Smooth muscle cell of the brain vasculature (primary cell): Measurements from ENCODE around the gene ZNRF3.
"Not testable (repeated sequence)": the region's sequence is repeated elsewhere in the genome, so short reads cannot be mapped to it uniquely, and the experiment has no call there.

Experiments used
- DNase-seq: peaks from one replicate; pipeline ENCODE4 v3.0.0-alpha.2; 2012; ENCODE audit warnings: low read depth, low spot score

ZNRF3 gene

DNA sequence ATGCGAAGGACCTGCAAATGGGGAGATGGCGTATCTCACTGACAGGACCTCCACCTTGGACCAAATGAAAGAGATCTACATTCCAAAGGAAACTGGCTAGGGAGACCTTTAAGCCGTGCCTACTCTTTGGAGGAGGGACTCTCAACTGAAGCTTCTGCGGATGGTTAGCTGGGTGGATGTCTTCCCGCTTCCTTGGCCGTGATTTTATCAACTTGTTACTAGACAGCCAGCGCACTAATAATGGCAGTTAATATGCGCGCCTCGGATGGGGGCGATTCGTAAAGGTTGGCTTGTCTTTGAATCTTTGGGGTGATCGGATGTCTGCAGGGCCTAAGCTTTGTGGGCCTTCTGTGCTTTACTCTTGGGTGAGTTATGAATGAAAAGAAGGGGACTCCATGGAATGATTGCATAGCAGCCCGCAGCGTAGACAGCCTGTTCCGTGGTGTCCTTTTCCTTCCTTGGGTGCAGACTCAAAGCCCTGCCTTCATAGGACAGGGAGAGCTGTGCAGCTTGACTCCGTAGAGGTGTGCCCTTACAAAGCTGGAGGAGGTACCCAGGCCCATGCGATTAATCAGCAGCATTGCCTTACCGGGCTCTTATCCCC, 1.5 kb downstream of the ZNRF3 start:
- no peak for DNase-seq

GRCh38 chr22:28885939-28886338, 2.6 kb downstream of the ZNRF3 start:
- no peak for DNase-seq

- not testable (repeated sequence) for DNase-seq
Measured at GRCh38 chr22:28886679-28887078, 3.3 kb downstream of the ZNRF3 start.

DNA sequence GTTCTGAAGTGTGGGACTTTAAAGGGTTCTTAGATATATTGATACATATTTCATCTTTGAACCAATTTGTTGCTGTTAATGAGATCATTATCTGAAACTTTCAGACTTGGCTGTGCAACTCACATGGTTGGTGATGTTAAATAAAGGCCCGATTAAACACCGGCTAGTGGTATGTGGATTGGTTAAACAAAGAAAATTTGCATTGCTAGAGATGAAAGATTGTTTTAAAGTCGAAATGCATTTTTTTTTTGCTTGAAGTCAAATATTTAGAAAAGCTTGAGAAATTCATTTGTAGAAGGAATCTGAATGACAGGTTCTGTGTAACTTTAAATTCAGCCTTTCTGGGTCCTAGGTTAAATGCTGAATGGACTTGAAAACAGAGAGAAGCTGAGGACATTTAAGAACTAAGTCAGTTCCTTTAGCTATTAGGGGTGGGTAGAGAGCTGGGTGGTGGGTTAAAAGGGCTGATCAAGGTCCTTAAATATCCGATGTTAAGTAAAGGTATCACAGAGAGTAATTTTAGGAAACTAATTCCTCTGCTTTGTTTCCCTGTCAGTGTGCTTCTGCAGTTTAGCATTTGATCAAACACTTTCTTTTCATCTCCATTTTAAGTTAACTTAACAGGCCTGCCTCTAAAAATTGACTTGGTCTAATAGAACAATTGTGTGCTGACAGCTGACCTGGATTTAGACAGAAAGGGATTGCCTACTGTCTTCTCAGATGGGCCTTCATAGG, 4.5 kb downstream of the ZNRF3 start:
- no peak for DNase-seq

DNA sequence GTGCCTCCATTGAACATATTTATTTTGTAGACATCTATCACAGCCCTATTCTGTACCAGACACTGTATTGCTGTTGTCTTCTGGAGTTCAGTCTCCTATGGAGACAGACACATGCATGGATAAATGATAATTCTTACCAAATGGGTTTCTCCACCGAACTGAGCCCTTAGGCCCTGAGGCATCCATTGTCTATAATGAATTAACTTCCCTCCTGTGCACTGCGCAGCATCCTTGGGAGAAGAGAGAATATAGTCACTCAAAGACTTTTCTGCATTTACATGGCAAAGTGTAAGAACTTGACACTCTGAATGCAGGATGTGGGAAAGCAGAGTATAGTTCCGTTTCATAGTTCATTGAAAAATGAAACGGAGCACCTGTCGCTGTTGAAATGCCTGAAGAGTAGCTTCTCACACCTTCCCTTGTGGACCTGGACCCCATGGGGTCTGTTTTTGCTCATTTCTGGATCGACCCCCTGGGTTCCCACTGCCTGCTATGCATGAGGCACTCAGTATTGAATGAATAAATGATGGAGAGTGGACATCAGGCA, 6.2 kb downstream of the ZNRF3 start:
- no peak for DNase-seq

DNA sequence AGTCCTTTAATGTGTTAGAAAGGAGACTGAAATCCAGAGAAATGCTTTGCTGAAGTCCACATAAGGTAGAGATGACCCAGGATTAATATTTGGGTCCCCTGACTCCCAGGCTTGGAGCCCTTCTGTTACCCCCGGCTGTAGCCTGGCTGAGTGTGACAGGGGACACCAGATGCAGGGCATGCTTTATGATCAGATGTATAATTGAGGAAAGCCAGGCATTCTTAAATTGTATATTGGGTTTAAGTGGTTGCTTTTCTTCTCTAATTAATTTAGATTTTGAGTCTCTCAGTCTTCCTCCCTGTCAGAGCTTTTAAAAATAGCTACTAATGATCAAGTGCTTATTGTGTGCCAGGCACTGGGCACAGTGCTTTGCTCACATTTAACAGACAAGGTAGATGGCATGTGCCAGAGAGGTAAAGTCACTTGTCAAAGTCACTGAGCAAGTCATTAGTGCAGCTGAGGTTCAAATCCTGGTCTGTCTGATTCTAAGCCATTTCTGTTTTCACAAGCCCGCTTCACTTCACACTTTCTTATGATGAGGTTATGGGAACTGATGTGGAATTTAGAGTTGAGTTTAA, 7.9 kb downstream of the ZNRF3 start:
- DNase-seq, result no peak

- DNase-seq, result no peak
Measured at GRCh38 chr22:28892175-28892731, 8.9 kb downstream of the ZNRF3 start.

GRCh38 chr22:28893810-28894209, 10.4 kb downstream of the ZNRF3 start:
- DNase-seq, result no peak

GRCh38 chr22:28894334-28894733, 11.0 kb downstream of the ZNRF3 start:
- DNase-seq, result no peak

DNA sequence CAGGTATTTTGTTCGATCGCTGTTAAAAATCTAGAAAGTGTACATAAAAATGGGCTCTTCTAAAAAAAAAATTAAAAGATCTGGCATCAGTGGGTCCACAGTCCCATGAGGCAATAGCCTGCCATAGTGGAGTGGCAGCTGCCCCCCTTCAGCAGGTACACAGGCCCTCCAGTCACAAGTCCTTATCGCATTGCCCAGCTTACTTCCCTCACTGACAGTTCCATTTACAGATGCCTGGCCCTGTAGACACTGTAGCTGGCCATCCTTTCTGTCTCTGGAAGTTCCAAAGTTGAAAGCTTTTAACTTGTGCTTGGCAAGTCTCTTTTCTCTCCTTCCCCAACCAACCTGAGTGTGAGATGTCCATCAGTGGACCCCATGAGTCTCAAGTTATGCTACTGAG, 11.4 kb downstream of the ZNRF3 start:
- DNase-seq, result no peak

- no peak for DNase-seq
Measured at GRCh38 chr22:28896611-28897010, 13.2 kb downstream of the ZNRF3 start.

- DNase-seq, result no peak
Measured at GRCh38 chr22:28898233-28898629, 14.9 kb downstream of the ZNRF3 start.

DNA sequence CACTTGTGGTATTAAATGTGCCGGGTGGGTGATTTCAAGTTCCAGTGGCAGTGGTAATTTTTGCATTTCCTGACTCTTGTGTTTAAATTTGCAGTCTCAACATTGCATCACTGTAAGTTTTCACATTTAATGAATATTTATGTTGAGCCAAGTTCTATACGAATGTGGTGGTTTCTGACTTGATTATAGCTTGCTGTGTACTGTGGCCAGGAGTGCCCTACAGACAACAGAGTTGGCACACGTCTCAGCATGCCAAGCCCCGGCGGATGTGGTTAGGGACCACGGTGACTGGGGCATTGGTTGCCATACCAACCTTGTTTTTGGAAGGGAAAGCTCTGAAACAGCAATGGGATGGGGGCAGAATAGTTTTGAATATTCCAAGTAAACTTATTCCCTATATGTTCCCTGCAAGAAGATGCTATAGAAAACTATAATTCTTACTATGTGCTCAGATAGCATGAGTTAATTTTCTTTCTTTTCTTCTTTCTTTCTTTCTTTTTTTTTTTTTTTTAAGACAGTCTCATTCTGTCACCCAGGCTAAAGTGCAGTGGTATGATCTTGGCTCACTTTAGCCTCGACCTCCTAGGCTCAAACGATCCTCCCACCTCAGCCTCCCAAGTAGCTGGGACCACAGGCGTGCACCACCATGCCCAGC, 16.0 kb downstream of the ZNRF3 start:
- DNase-seq, result no peak

- no peak for DNase-seq
Measured at GRCh38 chr22:28900379-28900925, 17.1 kb downstream of the ZNRF3 start.

- DNase-seq, result no peak
Measured at GRCh38 chr22:28902490-28902889, 19.1 kb downstream of the ZNRF3 start.

GRCh38 chr22:28903080-28903479, 19.7 kb downstream of the ZNRF3 start:
- no peak for DNase-seq

DNA sequence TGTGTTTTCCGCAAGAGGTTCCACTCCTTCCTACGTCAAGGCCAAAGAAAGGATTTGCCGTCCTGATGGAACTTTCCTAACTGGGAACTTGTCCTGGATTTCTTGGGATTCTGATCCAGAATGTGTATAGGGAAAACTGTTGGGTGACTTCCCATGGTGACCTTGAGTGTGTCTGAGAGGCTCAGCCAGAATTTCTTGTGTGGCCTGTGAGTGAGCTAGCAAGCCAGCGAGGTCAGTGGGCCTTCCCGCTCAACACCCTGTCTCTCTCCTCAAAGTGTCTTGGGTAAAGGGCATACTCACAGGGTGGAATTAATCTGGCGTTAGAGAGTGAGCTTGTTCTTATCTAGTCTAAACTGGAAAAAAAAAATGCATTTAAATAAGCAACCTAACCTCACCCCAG, 20.4 kb downstream of the ZNRF3 start:
- DNase-seq, result no peak

DNA sequence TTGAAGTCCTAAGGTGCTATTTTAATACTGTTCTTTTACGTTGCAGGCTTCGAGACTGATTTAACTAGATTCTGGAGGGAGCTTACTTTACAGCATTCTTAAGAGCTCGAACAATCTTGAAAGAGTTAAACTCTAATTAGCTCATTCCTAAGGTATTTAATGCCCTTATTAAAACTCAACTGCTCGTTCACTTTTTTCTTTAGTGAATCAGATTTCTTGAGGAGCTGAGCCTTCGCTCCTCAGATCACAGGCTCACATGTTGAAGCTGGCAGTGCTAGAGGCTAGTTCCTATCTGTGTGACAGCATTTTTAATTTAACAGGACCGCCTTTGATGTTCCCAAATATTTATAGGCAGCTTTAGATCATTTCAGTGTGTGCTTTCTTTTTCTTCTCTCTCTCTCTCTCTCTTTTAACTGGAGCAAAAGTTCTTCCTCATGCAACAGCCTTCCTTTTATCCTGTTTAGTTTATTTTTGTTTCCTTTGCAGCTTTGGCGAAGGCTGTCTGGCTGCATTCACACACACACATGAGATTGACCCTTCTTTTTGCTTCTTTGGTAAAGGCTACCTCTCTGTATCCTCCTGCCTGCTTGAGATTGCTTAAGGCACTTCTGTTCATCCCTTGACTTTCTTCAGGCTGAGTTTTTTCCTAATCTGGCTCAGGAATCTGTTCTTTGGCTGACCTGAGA, 21.0 kb downstream of the ZNRF3 start:
- no peak for DNase-seq

- DNase-seq, result no peak
Measured at GRCh38 chr22:28905256-28905832, 22.0 kb downstream of the ZNRF3 start.

- DNase-seq, result no peak
Measured at GRCh38 chr22:28906312-28906711, 22.9 kb downstream of the ZNRF3 start.
